Keratinocyte (primary cell): ENCODE data around the gene SLC38A2. TPM values are rescaled to one million over a fixed set of nuclear protein-coding genes. Genes with fewer than 3 reads are reported as not detected.

Experiments used
- DNase-seq: peaks from one replicate; pipeline ENCODE4 v3.0.0-alpha.2; 2011; ENCODE audit warnings: low read depth, missing footprints, low spot score
- FAIRE-seq: peaks from 2 replicates; lab custom pipeline; 2011; peaks lifted over from hg19 to GRCh38; lab: Jason Lieb, UNC
- H2AFZ ChIP-seq: 2 replicates; pipeline ENCODE4 v1.6.0; 2012; ENCODE audit warnings: low read length, control low read depth, inconsistent platforms; ENCODE audit not compliant: control insufficient read depth
- H3K27ac ChIP-seq: 2 replicates; pipeline ENCODE4 v1.5.1; 2011; ENCODE audit warnings: low read length; ENCODE audit not compliant: control insufficient read depth, insufficient read depth
- H3K27me3 ChIP-seq: 3 replicates; pipeline ENCODE4 v1.6.0; 2011; ENCODE audit warnings: low read length; ENCODE audit not compliant: control insufficient read depth, insufficient read depth; ENCODE audit errors: extremely low read depth
- H3K36me3 ChIP-seq, 2 experiments: 2 replicates in 1 of 2; 3 replicates in 1 of 2; pipeline ENCODE4 v1.5.1; 2011; ENCODE audit warnings: low read length in 2 of 2, mild to moderate bottlenecking in 1 of 2; ENCODE audit not compliant: control insufficient read depth in 2 of 2, insufficient read depth in 2 of 2; ENCODE audit errors: extremely low read depth in 1 of 2
- H3K4me1 ChIP-seq: 3 replicates; pipeline ENCODE4 v1.5.1; 2011; ENCODE audit warnings: low read length; ENCODE audit not compliant: control insufficient read depth, insufficient read depth; ENCODE audit errors: extremely low read depth
- H3K4me2 ChIP-seq: 3 replicates; pipeline ENCODE4 v1.6.0; 2011; ENCODE audit warnings: low read depth, low read length; ENCODE audit not compliant: control insufficient read depth, insufficient read depth; ENCODE audit errors: extremely low read depth
- H3K4me3 ChIP-seq, 3 experiments: fragments of 200-600 bp in 1 of 3; sonication (generic) in 1 of 3; 2 replicates in 2 of 3; 3 replicates in 1 of 3; pipeline ENCODE4 v1.5.1; 2011 to 2016; ENCODE audit warnings: low read length in 3 of 3, mild to moderate bottlenecking in 3 of 3, control low read depth in 2 of 3, inconsistent platforms in 1 of 3, low read depth in 1 of 3, mixed read lengths in 1 of 3, mixed run types in 1 of 3, moderate library complexity in 1 of 3; ENCODE audit not compliant: control insufficient read depth in 2 of 3, insufficient read depth in 2 of 3; ENCODE audit errors: extremely low read depth in 1 of 3
- H3K79me2 ChIP-seq: 2 replicates; pipeline ENCODE4 v1.6.0; 2012; ENCODE audit warnings: low read length; ENCODE audit not compliant: control insufficient read depth, insufficient read depth
- H3K9ac ChIP-seq: 3 replicates; pipeline ENCODE4 v1.6.0; 2011; ENCODE audit warnings: low read length; ENCODE audit not compliant: control insufficient read depth, insufficient read depth; ENCODE audit errors: extremely low read depth
- H3K9me1 ChIP-seq: 3 replicates; pipeline ENCODE4 v1.6.0; 2011; ENCODE audit warnings: low read length; ENCODE audit not compliant: control insufficient read depth, insufficient read depth; ENCODE audit errors: extremely low read depth
- H3K9me3 ChIP-seq: 2 replicates; pipeline ENCODE4 v1.5.1; 2012; ENCODE audit warnings: low read depth, low read length; ENCODE audit not compliant: control insufficient read depth
- H4K20me1 ChIP-seq: 3 replicates; pipeline ENCODE4 v1.6.0; 2011; ENCODE audit warnings: low read length; ENCODE audit not compliant: control insufficient read depth, insufficient read depth; ENCODE audit errors: extremely low read depth
- EZH2 ChIP-seq: IDR thresholded peaks from one replicate; pipeline ENCODE4 v1.6.1; 2012; ENCODE audit warnings: inconsistent platforms, mild to moderate bottlenecking, low read length, moderate library complexity
- dilution Hi-C: fragments of 300-500 bp; cut with MboI; formaldehyde crosslinking; loops from one replicate; pipeline ENCODE4 v1.7.0; 2020; ENCODE audit warnings: low sequenced_read_pairs; ENCODE audit not compliant: extremely low pct_ligation_motif_present
- polyA plus RNA-seq, 5 experiments: library from polyadenylated mRNA; depleted of rRNA in 3 of 5; stranded (reverse) in 3 of 5; stranded (forward) in 1 of 5; unstranded in 1 of 5; fragments of >200 nt; gene quantifications; 1 replicate in 1 of 5; 2 replicates in 3 of 5; 3 replicates in 1 of 5; pipeline versions ENCODE4 v1.2.1 to v1.2.3, GENCODE V29; 2011 to 2012; ENCODE audit warnings: missing spikeins in 2 of 5, low read depth in 1 of 5, low replicate concordance in 1 of 5
- TF ChIP-seq, protein P1 (sequence below), 3 experiments: IDR thresholded peaks in 1 of 3; conservative IDR thresholded peaks in 1 of 3; optimal IDR thresholded peaks in 1 of 3; 2 replicates in 2 of 3; 3 replicates in 1 of 3; pipeline versions ENCODE3 to v1.5.1; 2011; ENCODE audit warnings: low read length in 3 of 3, mild to moderate bottlenecking in 3 of 3, moderate library complexity in 2 of 3, control low read depth in 1 of 3, inconsistent platforms in 1 of 3; ENCODE audit not compliant: insufficient read depth in 2 of 3; ENCODE audit errors: extremely low read depth in 1 of 3

The SLC38A2 gene
- polyA plus RNA-seq, 1 donor (not counting 4 experiments of a cell fraction or from before 2014, with no cell fraction given), result 577 TPM

DNA sequence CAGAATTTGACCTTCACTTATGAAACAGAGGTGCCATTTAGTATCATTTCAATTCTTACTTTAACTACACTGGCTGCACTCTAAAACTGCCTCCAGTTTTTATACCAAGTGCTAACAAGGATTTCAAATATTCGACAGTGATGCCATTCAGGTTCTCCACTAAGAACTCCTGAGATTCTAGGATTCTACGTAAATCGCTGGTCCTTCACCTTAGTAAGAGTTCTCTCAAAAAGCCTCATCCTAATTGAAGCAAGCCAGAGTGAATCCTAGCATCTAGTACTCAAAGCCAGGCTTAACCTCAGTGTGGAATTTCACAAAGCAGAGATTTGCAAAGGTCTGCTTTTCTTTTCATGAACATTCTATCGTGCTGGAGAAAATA lies 3.5 kb downstream of the SLC38A2 start:
- Histone ChIP-seq H2AFZ (no peak overlapping the region), H3K36me3 (peaks cover 29 to 64% of the 10 kb centered on the region in 2 experiments), H3K4me1 (peaks cover 56% of the 10 kb centered on the region)

DNA sequence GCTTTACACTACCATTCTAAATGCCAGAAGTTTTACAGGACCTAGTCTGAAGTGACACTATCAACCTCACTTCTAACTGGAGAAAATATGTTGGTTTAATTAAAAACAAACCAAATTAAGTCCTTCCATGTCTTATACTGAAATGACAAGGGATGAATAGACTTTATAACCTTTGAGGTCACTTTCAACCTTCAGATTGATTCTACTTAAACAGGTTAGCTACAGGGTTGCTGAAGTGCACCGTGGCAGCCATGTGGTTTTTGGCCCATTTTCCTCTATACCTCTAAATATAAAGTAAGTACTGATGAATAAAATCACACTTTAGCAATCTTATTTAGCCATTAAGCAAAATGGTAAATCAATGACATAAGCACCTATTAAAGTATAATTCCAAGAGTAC lies 3.9 kb downstream of the SLC38A2 start:
- DNase-seq, result peak; percentile 13
- peak overlapping the region; percentile 93 for H3K9ac ChIP-seq
- H3K4me2 ChIP-seq, result peak overlapping the region; percentile 90
- dilution Hi-C loops, result no loop called here
- no peaks in the 10 kb centered on the region for H3K9me3 ChIP-seq
- H3K79me2 ChIP-seq, result peaks cover 60% of the 10 kb centered on the region
- H3K4me3 ChIP-seq, result peak overlapping the region; percentile 70 to 100 (median 100)
- H3K4me1 ChIP-seq, result peaks cover 56% of the 10 kb centered on the region
- peak overlapping the region; percentile 95 for H3K27ac ChIP-seq
- peaks cover 46% of the 10 kb centered on the region for H4K20me1 ChIP-seq
- H2AFZ ChIP-seq, result no peak overlapping the region
- no peaks in the 10 kb centered on the region for H3K27me3 ChIP-seq
- H3K9me1 ChIP-seq, result no peaks in the 10 kb centered on the region
- no peak for FAIRE-seq
- H3K36me3 ChIP-seq, result peaks cover 31 to 68% of the 10 kb centered on the region in 2 experiments
- TF ChIP-seq, protein P1, sequence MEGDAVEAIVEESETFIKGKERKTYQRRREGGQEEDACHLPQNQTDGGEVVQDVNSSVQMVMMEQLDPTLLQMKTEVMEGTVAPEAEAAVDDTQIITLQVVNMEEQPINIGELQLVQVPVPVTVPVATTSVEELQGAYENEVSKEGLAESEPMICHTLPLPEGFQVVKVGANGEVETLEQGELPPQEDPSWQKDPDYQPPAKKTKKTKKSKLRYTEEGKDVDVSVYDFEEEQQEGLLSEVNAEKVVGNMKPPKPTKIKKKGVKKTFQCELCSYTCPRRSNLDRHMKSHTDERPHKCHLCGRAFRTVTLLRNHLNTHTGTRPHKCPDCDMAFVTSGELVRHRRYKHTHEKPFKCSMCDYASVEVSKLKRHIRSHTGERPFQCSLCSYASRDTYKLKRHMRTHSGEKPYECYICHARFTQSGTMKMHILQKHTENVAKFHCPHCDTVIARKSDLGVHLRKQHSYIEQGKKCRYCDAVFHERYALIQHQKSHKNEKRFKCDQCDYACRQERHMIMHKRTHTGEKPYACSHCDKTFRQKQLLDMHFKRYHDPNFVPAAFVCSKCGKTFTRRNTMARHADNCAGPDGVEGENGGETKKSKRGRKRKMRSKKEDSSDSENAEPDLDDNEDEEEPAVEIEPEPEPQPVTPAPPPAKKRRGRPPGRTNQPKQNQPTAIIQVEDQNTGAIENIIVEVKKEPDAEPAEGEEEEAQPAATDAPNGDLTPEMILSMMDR (optimal IDR thresholded peaks at IDR 0.05 in 1 of 3, IDR thresholded peaks at IDR 0.05 in 1 of 3, conservative IDR thresholded peaks at IDR 0.05 in 1 of 3; ENCODE audit: extremely low read depth in 1 of 3, insufficient read depth in 2 of 3, low read length in 3 of 3), result no peak
- no peak for TF ChIP-seq EZH2

More for the DNA sequence above, 3.5 kb downstream of the SLC38A2 start:
- H3K4me2 ChIP-seq, result peak overlapping the region; percentile 90
- no peaks in the 10 kb centered on the region for H3K27me3 ChIP-seq
- peaks cover 60% of the 10 kb centered on the region for H3K79me2 ChIP-seq
- H4K20me1 ChIP-seq, result peaks cover 43% of the 10 kb centered on the region
- FAIRE-seq (no peak), DNase-seq (peak; percentile 13)
- H3K9ac ChIP-seq, result peak overlapping the region; percentile 93
- H3K27ac ChIP-seq, result peak overlapping the region; percentile 95
- TF ChIP-seq, protein P1 (optimal IDR thresholded peaks at IDR 0.05 in 1 of 3, IDR thresholded peaks at IDR 0.05 in 1 of 3, conservative IDR thresholded peaks at IDR 0.05 in 1 of 3; ENCODE audit: extremely low read depth in 1 of 3, insufficient read depth in 2 of 3, low read length in 3 of 3), result no peak
- TF ChIP-seq EZH2, result no peak
- H3K9me1 ChIP-seq, result no peaks in the 10 kb centered on the region
- dilution Hi-C loops, result no loop called here
- H3K9me3 ChIP-seq, result no peaks in the 10 kb centered on the region
- H3K4me3 ChIP-seq, result peak overlapping the region; percentile 70 to 100 (median 100)
